HG03457 (cell line): ENCODE data around the gene ZFAND2B.

Experiments used
- ATAC-seq: cut with Tn5 transposase; IDR thresholded peaks from one replicate; pipeline ENCODE4 v1.9.1; 2021; ENCODE audit warnings: moderate number of reproducible peaks; ENCODE audit not compliant: unreplicated experiment

Gene ZFAND2B

DNA sequence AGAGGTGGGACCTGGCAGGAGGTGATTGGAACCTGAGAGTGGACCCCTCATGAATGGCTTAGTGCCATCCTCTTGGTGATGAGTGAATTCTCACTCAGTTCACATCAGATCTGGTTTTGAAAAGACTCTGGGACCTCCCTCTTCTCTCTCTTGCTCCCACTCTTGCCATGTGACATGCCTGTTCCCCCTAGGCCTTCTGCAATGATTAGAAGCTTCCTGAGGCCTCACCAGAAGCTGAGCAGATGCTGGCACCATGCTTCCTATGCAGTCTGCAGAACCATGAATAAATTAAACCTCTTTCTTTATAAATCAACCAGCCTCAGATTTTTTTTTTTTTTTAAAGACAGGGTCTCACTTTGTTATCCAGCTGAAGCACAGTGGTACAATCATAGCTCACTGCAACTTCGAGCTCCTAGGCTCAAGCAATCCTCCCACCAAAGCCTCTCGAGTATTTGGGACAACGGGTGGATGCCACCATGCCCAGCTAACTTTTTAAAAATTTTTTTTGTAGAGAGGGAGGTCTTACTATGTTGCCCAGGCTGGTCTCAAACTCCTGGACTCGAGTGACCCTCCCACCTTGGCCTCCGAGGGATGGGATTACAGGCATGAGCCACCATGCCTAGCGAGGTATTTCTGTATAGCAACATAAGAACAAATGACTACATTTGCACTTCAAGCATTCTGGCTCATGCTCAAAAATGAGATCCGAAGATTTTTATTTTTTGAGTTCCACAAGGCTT is 2.0 kb upstream of the ZFAND2B start:
- no peak for ATAC-seq

DNA sequence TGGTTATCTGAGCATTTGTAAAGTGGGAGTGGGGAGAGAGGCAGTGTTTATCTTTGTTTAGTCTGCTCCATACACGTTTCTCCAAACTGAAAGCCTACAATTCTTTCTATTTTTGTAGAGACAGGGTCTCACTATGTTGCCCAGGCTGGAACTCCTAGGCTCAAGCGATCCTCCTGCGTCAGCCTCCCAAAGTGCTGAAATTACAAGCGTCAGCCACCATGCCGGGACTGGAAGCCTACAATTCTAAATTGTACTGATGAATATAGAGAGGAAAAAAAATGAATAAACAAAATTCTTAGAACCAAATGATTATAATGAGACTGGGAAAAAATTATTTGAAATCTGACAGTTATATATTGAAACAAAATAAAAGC is 1.4 kb upstream of the ZFAND2B start:
- ATAC-seq, result no peak

DNA sequence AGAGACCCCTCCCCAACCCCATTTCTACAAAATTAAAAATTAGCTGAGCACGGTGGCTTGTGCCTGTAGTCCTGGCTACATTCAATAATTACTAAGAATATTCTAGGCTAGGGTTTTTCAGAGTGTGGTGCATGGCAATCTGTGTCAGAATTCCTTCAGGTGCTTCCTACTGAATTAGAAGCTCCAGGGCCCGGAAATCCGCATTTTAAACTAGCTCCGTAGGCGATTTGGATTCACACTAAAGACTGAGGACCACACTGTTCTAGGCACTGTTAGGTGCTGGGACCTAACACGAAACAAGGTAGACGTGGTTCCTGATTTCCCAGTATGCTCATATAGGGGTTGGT is 628 bp upstream of the ZFAND2B start:
- ATAC-seq, result peak; percentile 10

DNA sequence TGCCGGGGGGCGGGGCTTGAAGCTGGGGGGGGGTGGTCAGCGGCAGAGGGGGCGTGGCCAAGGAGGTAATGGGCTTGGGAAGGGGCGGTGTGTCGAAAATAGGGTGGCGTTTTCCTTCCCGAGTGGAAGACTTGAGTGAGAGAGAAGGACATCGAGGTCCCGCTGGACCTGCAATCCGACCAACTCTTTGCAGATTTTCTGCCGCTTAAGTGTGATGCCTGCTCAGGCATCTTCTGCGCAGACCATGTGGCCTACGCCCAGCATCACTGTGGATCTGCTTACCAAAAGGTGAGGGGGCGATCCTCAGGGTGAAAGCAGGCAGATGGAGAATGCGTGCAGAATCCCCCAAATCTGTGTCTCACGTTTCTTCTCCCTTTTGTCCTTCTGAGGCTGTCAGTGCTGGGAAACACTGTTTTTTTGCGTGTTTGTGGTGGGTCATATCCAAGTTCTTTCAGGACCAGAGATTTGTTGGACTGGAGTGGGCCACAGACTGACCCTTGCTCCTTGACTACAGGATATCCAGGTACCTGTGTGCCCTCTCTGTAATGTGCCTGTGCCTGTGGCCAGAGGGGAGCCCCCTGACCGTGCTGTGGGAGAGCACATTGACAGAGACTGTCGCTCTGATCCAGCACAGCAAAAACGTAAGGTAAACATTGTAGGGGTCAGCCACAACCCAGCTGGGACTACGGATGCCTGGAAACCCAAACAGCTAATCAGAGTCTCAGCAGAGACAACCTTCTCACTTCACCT is 727 bp downstream of the ZFAND2B start:
- no peak for ATAC-seq

DNA sequence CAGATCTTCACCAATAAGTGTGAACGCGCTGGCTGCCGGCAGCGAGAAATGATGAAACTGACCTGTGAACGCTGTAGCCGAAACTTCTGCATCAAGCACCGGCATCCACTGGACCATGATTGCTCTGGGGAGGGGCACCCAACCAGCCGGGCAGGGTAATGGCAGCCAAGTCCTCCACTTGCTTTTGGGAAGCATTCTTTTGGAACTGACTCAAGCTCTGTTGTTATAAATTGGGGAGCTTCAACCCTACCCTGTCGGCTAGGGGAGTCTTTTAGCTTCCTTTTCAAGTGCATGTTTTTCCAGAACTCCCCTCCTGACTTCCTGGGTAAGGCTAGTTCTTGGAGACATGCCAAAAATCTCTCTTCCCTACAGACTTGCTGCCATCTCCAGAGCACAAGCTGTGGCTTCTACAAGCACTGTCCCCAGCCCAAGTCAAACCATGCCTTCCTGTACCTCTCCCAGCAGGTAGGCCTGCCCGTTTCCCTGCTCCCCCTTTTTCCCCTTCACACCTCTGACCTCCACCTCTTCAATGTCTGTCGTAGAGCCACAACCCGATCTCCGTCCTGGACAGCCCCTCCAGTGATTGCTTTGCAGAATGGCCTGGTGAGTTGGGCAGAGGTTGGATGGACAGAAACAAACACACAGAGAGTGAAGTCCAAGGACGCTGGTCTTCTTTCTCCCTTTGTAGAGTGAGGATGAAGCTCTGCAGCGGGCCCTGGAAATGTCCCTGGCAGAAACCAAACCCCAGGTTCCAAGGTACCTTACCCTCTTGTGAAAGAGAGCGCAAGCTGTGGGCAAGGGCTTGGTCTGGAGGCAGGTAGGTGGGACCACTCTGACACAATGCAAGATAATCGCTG is 1.5 kb downstream of the ZFAND2B start:
- no peak for ATAC-seq

DNA sequence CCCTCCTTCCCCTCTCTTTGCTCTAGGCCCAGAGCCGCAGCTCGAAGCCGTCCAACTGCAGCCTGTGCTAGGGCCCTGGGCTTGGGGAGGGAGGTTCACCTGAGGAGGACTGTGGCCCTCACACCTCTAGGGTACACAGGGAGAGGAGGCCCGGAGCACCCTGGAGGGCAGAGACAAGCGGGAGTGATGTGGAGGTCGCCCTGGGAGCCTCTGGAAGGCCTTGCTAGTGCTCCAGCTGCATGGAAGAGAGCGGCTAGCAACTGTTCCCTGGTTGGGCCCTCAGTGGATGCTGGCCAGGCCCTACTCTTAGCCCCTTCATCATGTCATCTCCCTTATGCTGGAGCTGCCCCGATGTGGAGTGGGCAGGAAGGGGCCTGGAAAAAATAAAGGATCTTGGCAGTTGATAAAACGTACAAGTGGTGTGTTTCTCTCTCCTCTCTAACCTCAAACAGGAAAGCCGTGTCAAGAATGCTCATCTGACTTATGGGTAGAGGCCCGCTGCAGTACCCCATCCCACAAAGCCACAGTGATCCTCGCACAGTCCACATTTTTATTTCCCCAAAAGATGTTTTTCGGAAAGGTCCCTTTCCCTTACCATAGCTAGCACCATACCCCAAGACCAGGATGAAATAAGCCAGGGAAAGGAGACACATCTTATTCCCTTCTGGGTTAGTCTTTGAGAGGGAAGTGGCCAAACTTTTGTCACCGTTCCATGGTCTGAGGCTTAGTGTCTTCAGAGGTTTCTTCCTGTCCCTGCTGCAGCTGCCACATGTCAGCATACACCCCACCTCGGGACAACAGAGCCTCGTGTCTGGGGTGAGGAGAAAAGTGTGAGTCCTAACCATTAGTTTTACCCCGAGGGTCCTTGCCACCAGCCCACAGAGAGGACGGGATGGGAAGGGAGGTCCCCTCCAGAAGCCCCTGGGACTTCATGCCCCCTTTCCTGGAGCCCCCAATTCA is 2.9 kb downstream of the ZFAND2B start:
- no peak for ATAC-seq

DNA sequence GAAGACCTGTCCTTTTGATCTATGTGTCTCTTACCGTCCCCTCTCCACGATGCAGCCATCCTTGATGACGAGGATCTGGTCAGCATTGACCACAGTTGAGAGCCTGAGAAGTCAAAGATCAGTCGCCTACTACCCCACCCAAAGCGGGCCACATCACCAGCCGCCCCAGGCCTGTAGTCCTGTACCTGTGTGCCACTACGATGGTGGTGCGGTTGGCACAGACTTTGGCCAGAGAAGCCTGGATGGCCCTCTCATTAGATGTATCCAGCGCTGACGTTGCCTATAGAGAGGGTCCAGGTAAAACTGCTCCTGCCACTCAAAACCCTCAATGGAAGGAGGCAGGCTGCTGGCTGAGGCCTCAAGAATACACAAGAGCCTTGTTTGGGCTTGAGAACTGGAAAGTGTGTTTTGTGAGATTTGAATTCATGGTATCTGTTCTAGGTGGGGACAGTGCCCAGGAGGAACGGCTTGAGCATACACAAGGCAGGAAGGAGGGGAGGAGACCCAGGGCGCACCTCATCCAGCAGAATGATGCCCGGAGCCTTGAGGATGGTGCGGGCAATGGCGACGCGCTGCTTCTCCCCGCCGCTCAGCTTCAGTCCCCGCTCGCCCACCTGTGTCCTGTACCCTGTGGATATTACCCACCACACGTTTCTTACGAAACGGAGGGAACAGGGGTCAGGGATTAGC is 3.8 kb downstream of the ZFAND2B start:
- no peak for ATAC-seq

DNA sequence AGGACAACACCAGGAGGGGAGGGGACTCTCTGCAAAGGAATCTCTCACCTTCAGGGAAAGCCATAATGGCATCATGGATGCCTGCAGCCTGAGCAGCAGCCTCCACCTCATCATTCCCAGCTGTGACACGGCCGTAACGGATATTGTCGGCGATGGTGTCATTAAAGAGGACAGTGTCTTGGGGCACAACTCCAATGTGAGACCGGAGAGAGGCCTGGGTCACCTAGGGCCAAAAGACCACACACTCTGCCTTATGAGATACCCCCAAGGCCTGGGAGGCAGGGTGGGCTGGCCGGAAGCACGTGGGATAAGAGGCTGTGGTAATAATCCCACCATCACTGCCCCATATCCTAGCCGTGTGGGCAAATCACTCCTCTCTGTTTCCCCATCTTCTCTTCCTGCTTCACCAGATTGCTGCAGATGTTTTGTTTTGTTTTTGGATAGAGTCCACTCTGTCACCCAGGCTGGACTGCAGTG is 4.3 kb downstream of the ZFAND2B start:
- ATAC-seq, result no peak

DNA sequence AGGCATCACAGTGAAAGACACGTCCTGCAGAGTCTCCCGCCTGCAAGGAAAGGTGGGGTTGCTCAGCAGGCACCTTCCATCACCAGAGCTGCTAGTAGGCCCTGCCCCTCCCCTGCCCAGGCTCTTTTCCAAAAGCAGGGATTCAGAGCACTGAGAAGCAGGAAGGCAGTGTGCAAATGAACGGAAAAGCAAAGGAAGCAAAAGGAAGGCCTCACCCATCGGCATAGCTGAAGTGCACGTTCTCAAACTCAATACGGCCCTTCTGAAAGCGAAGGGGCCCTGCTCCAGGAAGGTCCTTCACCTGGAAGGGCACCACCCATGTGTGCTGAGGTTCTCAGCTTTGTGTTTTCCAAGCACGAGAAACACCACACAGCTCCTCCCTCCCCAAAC is 6.4 kb downstream of the ZFAND2B start:
- ATAC-seq, result no peak

DNA sequence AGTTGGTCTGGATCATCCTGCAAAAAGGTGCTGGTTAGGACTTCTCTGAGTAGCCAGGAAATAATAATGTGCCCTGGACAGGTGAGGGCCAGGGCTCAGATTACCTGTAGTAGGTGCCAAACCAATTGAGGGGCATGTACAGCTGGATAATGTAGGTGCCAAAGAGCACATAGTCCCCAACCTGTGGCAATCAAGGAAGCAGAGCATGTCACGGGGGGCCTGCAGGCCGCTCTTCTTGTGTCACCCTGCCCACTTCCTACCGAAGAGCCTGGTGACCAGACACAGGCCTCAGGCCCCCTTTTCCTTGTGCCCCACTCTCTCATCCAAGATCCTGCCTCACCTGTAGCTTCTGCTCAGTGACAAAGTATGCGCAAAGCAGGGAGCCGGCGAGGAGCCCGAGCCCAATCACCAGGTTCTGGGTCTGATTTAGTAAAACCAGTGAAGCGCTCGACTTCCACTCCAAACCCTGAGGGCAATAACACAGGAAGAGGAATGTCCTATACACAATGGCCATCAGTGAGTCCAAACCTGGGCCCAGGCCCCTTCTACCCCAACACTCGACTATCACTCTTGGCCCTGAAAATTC is 7.0 kb downstream of the ZFAND2B start:
- ATAC-seq, result no peak

DNA sequence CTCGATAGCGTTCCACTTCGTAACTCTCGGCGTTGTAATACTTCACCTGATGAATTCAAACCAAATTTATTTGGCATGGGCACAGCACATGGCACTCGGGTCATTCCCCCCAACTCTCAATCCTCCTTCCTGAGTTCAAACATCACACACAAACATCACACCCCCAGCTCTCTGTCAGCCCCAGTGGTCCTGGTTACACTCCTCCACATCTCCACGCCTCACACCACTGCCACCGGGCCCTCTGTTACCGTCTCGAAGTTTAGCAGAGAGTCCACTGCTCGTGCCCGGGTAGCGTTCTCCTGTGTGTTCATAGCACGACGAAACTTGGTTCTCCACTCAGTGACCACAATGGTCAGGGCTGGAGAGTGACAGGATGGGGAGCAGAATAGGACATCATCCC is 7.6 kb downstream of the ZFAND2B start:
- no peak for ATAC-seq

DNA sequence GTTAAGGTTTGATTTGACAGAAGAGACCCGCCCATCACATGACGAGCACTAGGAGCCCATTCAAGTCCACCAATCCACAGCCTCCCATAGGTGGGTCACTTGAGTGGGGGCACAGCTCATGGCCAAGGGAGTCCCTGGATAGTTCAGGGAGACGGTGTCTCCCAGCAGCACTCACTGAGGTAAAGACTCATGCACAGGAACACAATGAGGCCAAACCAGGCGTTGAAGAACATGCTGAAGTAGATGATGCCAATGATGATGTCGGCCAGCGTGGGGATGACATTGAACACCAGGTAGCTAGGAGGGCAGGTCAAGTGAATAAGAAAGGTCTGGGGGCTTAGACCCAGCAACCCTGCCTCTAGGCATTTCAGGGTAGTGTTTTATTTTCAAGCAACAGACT is 8.2 kb downstream of the ZFAND2B start:
- ATAC-seq, result no peak

DNA sequence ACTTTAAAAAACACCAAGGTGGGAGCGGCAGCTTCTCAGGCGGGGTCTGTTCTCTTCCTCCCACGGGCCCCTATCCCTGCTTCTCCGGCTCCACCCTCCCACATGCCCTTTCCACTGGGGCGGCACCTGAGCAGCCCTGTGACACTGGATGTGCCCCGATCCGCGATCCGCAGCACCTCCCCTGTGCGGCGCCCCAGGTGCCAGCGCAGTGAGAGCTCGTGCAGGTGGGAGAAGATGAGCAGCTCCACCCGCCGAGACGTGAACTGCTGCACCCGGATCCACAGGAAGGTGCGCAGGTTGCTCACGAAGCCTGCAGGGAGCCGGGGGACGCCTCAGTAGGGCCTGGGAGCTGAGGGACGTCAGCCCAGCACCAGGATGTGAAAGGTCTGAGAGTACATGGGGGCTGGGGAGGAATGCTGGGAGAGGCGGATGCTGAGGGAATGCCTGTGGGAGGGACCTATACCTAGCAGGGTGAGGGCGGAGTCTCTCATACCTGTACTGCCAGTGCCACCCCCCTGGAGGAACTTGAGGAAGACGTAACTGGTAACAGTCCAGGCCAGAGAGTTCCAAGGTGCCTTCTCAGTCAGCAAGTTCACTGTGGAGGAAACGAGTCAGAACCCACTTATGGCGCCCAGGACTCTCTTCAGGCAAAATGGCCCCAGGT is 9.4 kb downstream of the ZFAND2B start:
- ATAC-seq, result no peak

DNA sequence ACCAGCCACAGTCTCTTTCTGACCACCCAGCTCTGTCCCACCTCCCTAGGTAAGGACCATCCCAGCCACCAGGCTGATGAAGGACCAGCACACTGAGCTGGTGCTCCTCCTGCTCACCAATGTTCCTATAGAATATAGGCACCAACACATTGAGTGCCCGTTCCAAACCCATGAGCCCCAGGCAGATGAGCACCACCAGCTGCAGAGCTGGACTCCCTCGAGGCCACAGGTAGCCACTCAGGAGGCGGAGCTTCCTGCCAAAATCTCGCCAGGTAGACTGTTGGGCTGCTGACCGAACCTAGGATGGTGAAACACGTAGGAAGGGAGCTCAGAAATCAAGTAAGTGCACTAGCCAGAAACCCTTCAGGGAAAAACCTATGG is 9.9 kb downstream of the ZFAND2B start:
- ATAC-seq, result no peak

DNA sequence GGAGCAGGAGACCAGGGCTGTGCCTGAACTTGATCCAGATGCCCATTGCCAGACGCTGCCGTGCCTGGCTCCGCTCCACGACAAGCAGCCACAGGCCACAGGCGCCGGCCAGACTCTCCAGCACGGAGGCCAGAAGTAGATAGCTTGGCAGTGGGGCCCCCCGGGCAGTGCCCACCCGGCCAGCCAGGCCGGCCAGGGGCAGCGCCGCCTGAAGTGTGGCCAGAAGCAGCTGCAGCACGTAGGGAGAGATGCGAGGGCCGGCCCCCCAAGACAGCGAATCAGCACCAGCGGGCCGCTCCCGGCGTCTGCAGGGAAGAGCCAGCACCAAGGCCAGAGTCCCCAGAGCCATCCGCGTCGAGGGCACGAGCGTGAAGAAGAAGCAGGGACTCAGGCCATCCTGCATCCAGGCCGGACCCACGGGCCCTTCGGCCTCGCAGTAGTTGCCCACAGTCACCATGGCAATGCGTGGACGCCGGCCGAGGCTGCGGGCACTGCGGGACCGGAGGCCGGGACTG is 11.7 kb downstream of the ZFAND2B start:
- ATAC-seq, result peak; percentile 22

DNA sequence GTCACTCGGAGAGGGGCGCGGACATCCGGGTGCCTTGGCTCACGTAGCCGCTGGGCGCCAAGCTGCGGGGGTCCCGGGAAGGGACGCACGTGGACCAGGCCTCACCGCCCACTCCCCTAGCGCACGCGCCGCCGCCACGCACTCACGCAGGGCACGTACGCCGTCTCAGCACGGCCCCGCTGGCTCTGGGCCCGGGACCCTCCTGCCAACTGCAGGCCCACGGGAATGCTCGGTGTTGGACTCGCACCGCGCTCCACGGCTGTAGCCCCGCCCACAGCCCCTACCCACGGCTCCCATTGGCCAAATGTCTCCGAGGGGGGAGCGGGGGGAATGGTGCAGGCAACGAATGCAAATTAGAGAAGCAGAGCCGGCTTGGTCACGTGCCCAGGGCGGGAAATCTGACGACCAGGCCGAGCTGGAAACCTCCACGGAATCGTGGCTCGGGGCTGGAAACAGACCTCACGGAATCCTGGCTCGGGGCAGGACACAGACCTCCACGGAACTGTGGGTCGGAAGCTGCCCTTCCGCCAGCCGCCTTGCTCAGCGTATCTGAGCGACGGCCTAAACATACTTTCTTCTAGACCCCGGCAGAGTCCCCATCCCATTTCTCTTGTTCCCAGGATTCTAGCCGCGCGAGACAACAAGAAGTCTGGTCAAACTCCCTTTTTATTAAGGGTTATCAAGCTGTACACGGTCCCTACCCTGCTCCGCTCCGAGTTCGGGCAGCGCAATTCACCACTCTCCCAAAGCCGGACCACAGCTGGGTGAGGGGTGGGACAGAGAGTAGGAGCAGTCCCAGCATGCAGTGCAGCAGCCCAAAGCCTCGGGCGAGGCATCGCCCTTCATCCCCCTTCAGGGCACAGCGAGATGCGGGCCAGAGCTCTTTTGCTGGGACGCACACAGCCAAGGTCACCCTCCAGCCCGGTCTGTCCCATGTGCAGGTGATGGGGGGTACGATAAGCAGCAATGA is 12.4 kb downstream of the ZFAND2B start, which contains the start of gene ABCB6:
Gene ABCB6 (minus strand): TSS at position 227 of the 970 bp plus-strand sequence. CDS start 285 bp downstream, outside the sequence.
- ATAC-seq, result peak; percentile 56

DNA sequence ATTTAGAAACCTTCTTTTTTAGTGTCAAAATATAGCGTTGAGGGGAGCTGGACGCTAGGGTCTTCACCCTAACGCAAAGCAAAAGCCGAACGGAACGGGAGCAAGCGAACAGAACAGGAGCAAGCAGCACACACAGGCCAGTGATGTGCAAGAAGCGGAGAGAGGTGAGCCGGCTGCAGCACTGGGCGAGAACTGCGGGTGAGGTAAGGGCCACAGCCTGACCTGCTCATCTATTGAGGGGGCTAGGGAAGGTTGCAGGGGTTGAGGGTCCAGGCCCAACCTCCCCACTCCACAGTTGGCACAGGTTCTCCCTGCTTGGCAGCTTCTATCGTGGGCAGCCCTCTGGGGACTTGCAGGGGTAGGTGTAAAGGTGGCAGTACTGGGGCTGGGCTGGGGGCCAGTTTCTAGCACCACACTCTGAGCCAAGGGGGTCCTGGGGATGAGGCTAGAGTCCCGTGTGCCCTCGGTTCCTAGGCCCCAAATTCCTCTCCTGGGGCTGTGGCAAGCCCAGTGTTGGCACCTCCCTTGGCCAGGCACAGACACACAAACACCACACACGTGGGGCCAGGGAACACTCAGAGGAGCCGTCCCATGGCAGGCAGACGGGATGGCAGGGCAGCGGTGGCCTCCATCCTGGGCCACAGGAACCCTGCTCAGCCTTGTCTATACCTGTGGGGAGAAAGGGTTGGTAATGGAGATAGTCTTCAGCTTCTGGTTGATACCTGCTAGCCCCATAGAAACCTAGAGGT is 13.4 kb downstream of the ZFAND2B start:
- ATAC-seq, result no peak
